ENCODE results near the gene NPAS3. TPM values are rescaled to one million over a fixed set of nuclear protein-coding genes. Genes with fewer than 3 reads are reported as not detected.

NPAS3 gene
- total and polyA plus RNA-seq, 7 donors: 0.36 to 6.4 (median 4.6) TPM; not detected in 2

GRCh38 chr14:33711194-33711593, 772.5 kb downstream of the NPAS3 start:
- Histone ChIP-seq H3K4me3 (no peak overlapping the region), H3K36me3 (no peaks in the 10 kb centered on the region), H3K27me3 (no peaks in the 10 kb centered on the region), H3K4me1 (peaks cover 0 to 6% (median 3%) of the 10 kb centered on the region in 4 donors), H3K27ac (no peak overlapping the region), H3K9me3 (no peaks in the 10 kb centered on the region)
- WGBS, 2 donors: 85 to 91% methylated on average over 11 of the region's 11 CpGs
- intact Hi-C loops (cut with DNase I): no loop called here
- TF ChIP-seq CTCF (IDR thresholded peaks at IDR 0.05): no peak
- no peak for TF ChIP-seq POLR2A (IDR thresholded peaks at IDR 0.05)
- TF ChIP-seq EP300 (IDR thresholded peaks at IDR 0.05): no peak
- TF ChIP-seq POLR2AphosphoS5 (IDR thresholded peaks at IDR 0.05): no peak
- no peak for DNase-seq

GRCh38 chr14:33711811-33712216, 773.1 kb downstream of the NPAS3 start:
- TF ChIP-seq POLR2AphosphoS5 (IDR thresholded peaks at IDR 0.05): no peak
- TF ChIP-seq CTCF (IDR thresholded peaks at IDR 0.05): no peak
- no peak for TF ChIP-seq EP300 (IDR thresholded peaks at IDR 0.05)
- TF ChIP-seq POLR2A (IDR thresholded peaks at IDR 0.05): no peak

GRCh38 chr14:33714527-33715226, 776.0 kb downstream of the NPAS3 start:
- Histone ChIP-seq H3K27me3 (no peaks in the 10 kb centered on the region), H3K36me3 (no peaks in the 10 kb centered on the region), H3K4me1 (peaks cover 0 to 6% (median 3%) of the 10 kb centered on the region in 4 donors), H3K4me3 (no peak overlapping the region), H3K27ac (no peak overlapping the region), H3K9me3 (no peaks in the 10 kb centered on the region)
- no peak for DNase-seq
- WGBS, 2 donors: 90 to 91% methylated on average over 1 of the region's 1 CpG
- intact Hi-C loops (cut with DNase I): no loop called here
- no peak for TF ChIP-seq POLR2AphosphoS5 (IDR thresholded peaks at IDR 0.05)
- no peak for TF ChIP-seq POLR2A (IDR thresholded peaks at IDR 0.05)
- no peak for TF ChIP-seq EP300 (IDR thresholded peaks at IDR 0.05)
- no peak for TF ChIP-seq CTCF (IDR thresholded peaks at IDR 0.05)

More at GRCh38 chr14:33711811-33712216, 773.1 kb downstream of the NPAS3 start:
- Histone ChIP-seq H3K4me1 (peaks cover 0 to 6% (median 3%) of the 10 kb centered on the region in 4 donors), H3K4me3 (no peak overlapping the region), H3K27me3 (no peaks in the 10 kb centered on the region), H3K27ac (no peak overlapping the region), H3K36me3 (no peaks in the 10 kb centered on the region), H3K9me3 (no peaks in the 10 kb centered on the region)
- DNase-seq: no peak
- intact Hi-C loops (cut with DNase I): no loop called here
- WGBS, 2 donors: 81 to 82% methylated on average over 5 of the region's 5 CpGs

- TF ChIP-seq CTCF (IDR thresholded peaks at IDR 0.05) (no peak), POLR2AphosphoS5 (IDR thresholded peaks at IDR 0.05) (no peak), POLR2A (IDR thresholded peaks at IDR 0.05) (no peak), EP300 (IDR thresholded peaks at IDR 0.05) (no peak)
- WGBS, 2 donors: 93 to 96% methylated on average over 1 of the region's 1 CpG
- H3K4me3 ChIP-seq: no peak overlapping the region
- no peaks in the 10 kb centered on the region for H3K36me3 ChIP-seq
- no peak overlapping the region for H3K27ac ChIP-seq
- no peaks in the 10 kb centered on the region for H3K9me3 ChIP-seq
- H3K27me3 ChIP-seq: no peaks in the 10 kb centered on the region
- no peak for DNase-seq
- intact Hi-C loops (cut with DNase I): no loop called here
- H3K4me1 ChIP-seq: peaks cover 0 to 6% (median 3%) of the 10 kb centered on the region in 4 donors
These were observed 776.5 kb downstream of the NPAS3 start for GRCh38 chr14:33715227-33715528.

- H3K27ac ChIP-seq: no peak overlapping the region
- peaks cover 0 to 6% (median 3%) of the 10 kb centered on the region in 4 donors for H3K4me1 ChIP-seq
- H3K36me3 ChIP-seq: no peaks in the 10 kb centered on the region
- intact Hi-C loops (cut with DNase I): no loop called here
- no peak for TF ChIP-seq POLR2A (IDR thresholded peaks at IDR 0.05)
- H3K27me3 ChIP-seq: no peaks in the 10 kb centered on the region
- H3K4me3 ChIP-seq: no peak overlapping the region
- H3K9me3 ChIP-seq: no peaks in the 10 kb centered on the region
- no peak for DNase-seq
- WGBS, 2 donors: 55 to 71% methylated on average over 2 of the region's 2 CpGs
These were observed 778.2 kb downstream of the NPAS3 start for GRCh38 chr14:33716921-33717320.

Measured in sigmoid colon (tissue), 7 donors.